GM12891 (cell line): ENCODE data around the gene WNT2B.

Experiments used
- PAX5 ChIP-seq: IDR thresholded peaks from 2 replicates; pipeline ENCODE4 v1.6.1; 2011; ENCODE audit warnings: low read length, moderate library complexity, mild to moderate bottlenecking; ENCODE audit not compliant: insufficient read depth, severe bottlenecking
- POLR2A ChIP-seq: IDR thresholded peaks from 2 replicates; pipeline ENCODE4 v1.6.1; 2011; ENCODE audit warnings: low read depth, low read length, control low read depth
- POLR2AphosphoS5 ChIP-seq: IDR thresholded peaks from 2 replicates; pipeline ENCODE4 v1.6.1; 2011; ENCODE audit warnings: low read depth, low read length, control low read depth
- POU2F2 ChIP-seq: IDR thresholded peaks from 2 replicates; pipeline ENCODE4 v1.6.1; 2011; ENCODE audit warnings: low read depth, mild to moderate bottlenecking, control low read depth, low read length, moderate library complexity
- SPI1 ChIP-seq: IDR thresholded peaks from 2 replicates; pipeline ENCODE4 v1.6.1; 2011; ENCODE audit warnings: low read depth, low read length, control low read depth
- TAF1 ChIP-seq: IDR thresholded peaks from 2 replicates; pipeline ENCODE4 v1.6.1; 2011; ENCODE audit warnings: low read depth, low read length, control low read depth

GRCh38 chr1:112557385-112557784 lies 48.6 kb downstream of the WNT2B start:
- TF ChIP-seq POLR2A (no peak), POLR2AphosphoS5 (no peak), PAX5 (no peak), TAF1 (no peak), SPI1 (no peak), POU2F2 (no peak)
